Renal pelvis (tissue), 4 donors: ENCODE data around the gene KIAA0513. TPM values are rescaled to one million over a fixed set of nuclear protein-coding genes. Genes with fewer than 3 reads are reported as not detected.
"Not testable (repeated sequence)": the region's sequence is repeated elsewhere in the genome, so short reads cannot be mapped to it uniquely, and the experiment has no call there.

Experiments
- DNase-seq: peaks from one replicate; pipeline ENCODE4 v3.0.0-alpha.2; 2013
- polyA plus RNA-seq, 3 donors: library from polyadenylated mRNA; unstranded; fragments of 120-200 nt; gene quantifications; one replicate each; pipeline ENCODE4 v1.2.1, GENCODE V29; 2013; ENCODE audit not compliant: insufficient read length in 3 of 3

Gene KIAA0513
- polyA plus RNA-seq, 3 donors = 4.8 to 5.2 (median 5.0) TPM

GRCh38 chr16:85046931-85047866, 19.6 kb downstream of the KIAA0513 start:
- DNase-seq = no peak

GRCh38 chr16:85047867-85048455, 20.4 kb downstream of the KIAA0513 start:
- DNase-seq = no peak

- DNase-seq = no peak
Observed at GRCh38 chr16:85048921-85049562, 21.4 kb downstream of the KIAA0513 start.

GRCh38 chr16:85049706-85050305, 22.2 kb downstream of the KIAA0513 start:
- DNase-seq = no peak

- no peak for DNase-seq
Observed at GRCh38 chr16:85051067-85051581, 23.5 kb downstream of the KIAA0513 start.

- DNase-seq = no peak
Observed at GRCh38 chr16:85051683-85052082, 24.1 kb downstream of the KIAA0513 start.

- no peak for DNase-seq
Observed at GRCh38 chr16:85052536-85052935, 24.9 kb downstream of the KIAA0513 start.

GRCh38 chr16:85054321-85054720, 26.7 kb downstream of the KIAA0513 start:
- DNase-seq = not testable (repeated sequence)

GRCh38 chr16:85054948-85055492, 27.4 kb downstream of the KIAA0513 start:
- no peak for DNase-seq

GRCh38 chr16:85055493-85056210, 28.1 kb downstream of the KIAA0513 start:
- DNase-seq = peak; percentile 16

- no peak for DNase-seq
Observed at GRCh38 chr16:85056211-85056748, 28.7 kb downstream of the KIAA0513 start.

- DNase-seq = no peak
Observed at GRCh38 chr16:85057212-85057889, 29.8 kb downstream of the KIAA0513 start.

GRCh38 chr16:85057948-85058347, 30.4 kb downstream of the KIAA0513 start:
- DNase-seq = no peak

- no peak for DNase-seq
Observed at GRCh38 chr16:85058909-85059308, 31.3 kb downstream of the KIAA0513 start.

GRCh38 chr16:85061566-85061965, 34.0 kb downstream of the KIAA0513 start:
- DNase-seq = no peak

GRCh38 chr16:85062323-85062722, 34.7 kb downstream of the KIAA0513 start:
- DNase-seq = no peak

- no peak for DNase-seq
Observed at GRCh38 chr16:85062845-85063244, 35.2 kb downstream of the KIAA0513 start.

- no peak for DNase-seq
Observed at GRCh38 chr16:85064186-85064585, 36.6 kb downstream of the KIAA0513 start.

- no peak for DNase-seq
Observed at GRCh38 chr16:85065099-85065498, 37.5 kb downstream of the KIAA0513 start.

- no peak for DNase-seq
Observed at GRCh38 chr16:85066346-85066885, 38.8 kb downstream of the KIAA0513 start.
